SK-N-SH (cell line): ENCODE data around the gene CADM2. TPM values are rescaled to one million over a fixed set of nuclear protein-coding genes. Genes with fewer than 3 reads are reported as not detected.

Experiments used
- CTCF ChIA-PET: fragments of 300-600, 350-600 bp; formaldehyde crosslinking; extraction: SDS; loops from one replicate; lab custom pipeline; 2021; lab: Yijun Ruan, JAX
- POLR2A ChIA-PET: fragments of 350-600 bp; sonication (Branson Sonifier 250); formaldehyde crosslinking; extraction: SDS; loops from one replicate; lab custom pipeline; 2020; ENCODE audit warnings: antibody characterized with exemption, inconsistent platforms; lab: Yijun Ruan, JAX
- DNase-seq: peaks from one replicate; pipeline ENCODE4 v3.0.0; 2012
- H2AFZ ChIP-seq: fragments of 200-600 bp; sonication (generic); 2 replicates; pipeline ENCODE4 v1.8.1; 2016; ENCODE audit warnings: antibody characterized with exemption, mild to moderate bottlenecking, low read depth
- H3F3A ChIP-seq: fragments of 200-600 bp; sonication (generic); replicated peaks from 2 replicates; pipeline ENCODE3; 2016; ENCODE audit warnings: antibody characterized with exemption, mild to moderate bottlenecking; ENCODE audit not compliant: insufficient read depth
- H3K27ac ChIP-seq, 2 experiments: fragments of 200-500 bp in 1 of 2; fragments of 200-600 bp in 1 of 2; sonication (Bioruptor generic) in 1 of 2; sonication (generic), shearing (Covaris generic) in 1 of 2; 2 replicates each; pipeline versions ENCODE4 v1.5.1 to v1.6.1; 2014 to 2016; ENCODE audit warnings: low read depth in 2 of 2, inconsistent platforms in 1 of 2, low read length in 1 of 2, mild to moderate bottlenecking in 1 of 2, mixed read lengths in 1 of 2
- H3K27me3 ChIP-seq: fragments of 200-600 bp; sonication (generic), shearing (Covaris generic); 2 replicates; pipeline ENCODE4 v1.6.1; 2016; ENCODE audit warnings: mixed run types; ENCODE audit not compliant: insufficient read depth
- H3K36me3 ChIP-seq, 2 experiments: fragments of 200-500 bp in 1 of 2; fragments of 200-600 bp in 1 of 2; sonication (Bioruptor generic) in 1 of 2; sonication (generic) in 1 of 2; replicated peaks in 1 of 2; 2 replicates each; pipeline versions ENCODE3 to v1.5.1; 2014 to 2016; ENCODE audit warnings: low read length in 1 of 2, mild to moderate bottlenecking in 1 of 2; ENCODE audit not compliant: insufficient read depth in 2 of 2, control insufficient read depth in 1 of 2
- H3K4me1 ChIP-seq, 2 experiments: fragments of 200-500 bp in 1 of 2; fragments of 200-600 bp in 1 of 2; sonication (Bioruptor generic) in 1 of 2; sonication (generic), shearing (Covaris generic) in 1 of 2; 2 replicates each; pipeline versions ENCODE4 v1.5.1 to v1.6.1; 2014 to 2016; ENCODE audit warnings: low read depth in 1 of 2, low read length in 1 of 2, mixed run types in 1 of 2; ENCODE audit not compliant: insufficient read depth in 2 of 2, control insufficient read depth in 1 of 2
- H3K4me2 ChIP-seq: fragments of 200-600 bp; sonication (generic), shearing (Covaris generic); 2 replicates; pipeline ENCODE4 v1.6.1; 2017; ENCODE audit warnings: mixed run types
- H3K4me3 ChIP-seq, 2 experiments: fragments of 200-500 bp in 1 of 2; fragments of 200-600 bp in 1 of 2; sonication (Bioruptor generic) in 1 of 2; sonication (generic), shearing (Covaris generic) in 1 of 2; 2 replicates each; pipeline versions ENCODE4 v1.5.1 to v1.8.1; 2014 to 2016; ENCODE audit warnings: low read depth in 2 of 2, inconsistent platforms in 1 of 2, low read length in 1 of 2, mild to moderate bottlenecking in 1 of 2, mixed read lengths in 1 of 2, moderate library complexity in 1 of 2
- H3K79me2 ChIP-seq: fragments of 200-600 bp; sonication (generic); 2 replicates; pipeline ENCODE4 v1.8.1; 2017; ENCODE audit warnings: mild to moderate bottlenecking; ENCODE audit not compliant: insufficient read depth
- H3K9ac ChIP-seq: fragments of 200-600 bp; sonication (generic); 2 replicates; pipeline ENCODE4 v1.6.1; 2017; ENCODE audit warnings: mixed run types
- H3K9me2 ChIP-seq: fragments of 200-600 bp; sonication (generic); 2 replicates; pipeline ENCODE4 v1.6.1; 2017; ENCODE audit warnings: mixed run types
- H3K9me3 ChIP-seq: fragments of 200-600 bp; sonication (generic); 2 replicates; pipeline ENCODE4 v1.6.1; 2017; ENCODE audit warnings: mixed run types, mild to moderate bottlenecking, moderate library complexity
- H4K20me1 ChIP-seq: fragments of 200-600 bp; sonication (generic); 2 replicates; pipeline ENCODE4 v1.6.1; 2017; ENCODE audit warnings: mild to moderate bottlenecking, mixed run types; ENCODE audit not compliant: insufficient read depth
- CHD2 ChIP-seq: fragments of 150-350 bp; IDR thresholded peaks from 2 replicates; pipeline ENCODE4 v1.6.1; 2018; ENCODE audit warnings: low read length; ENCODE audit not compliant: partially characterized antibody
- EP300 ChIP-seq, 2 experiments: IDR thresholded peaks; 2 replicates each; pipeline versions ENCODE4 v1.4.0 to v1.6.1; 2012; ENCODE audit warnings: borderline replicate concordance in 1 of 2, low read depth in 1 of 2, low read length in 1 of 2
- EZH2phosphoT487 ChIP-seq: fragments of 200-600 bp; sonication (generic); IDR thresholded peaks from 2 replicates; pipeline ENCODE4 v1.6.1; 2017; ENCODE audit warnings: low read depth, mixed run types, mild to moderate bottlenecking, antibody characterized with exemption, moderate library complexity, borderline replicate concordance
- FOSL2 ChIP-seq: IDR thresholded peaks from 2 replicates; pipeline ENCODE4 v1.4.0; 2012; ENCODE audit warnings: low read depth, mild to moderate bottlenecking, moderate library complexity, borderline replicate concordance
- FOXJ3 ChIP-seq: sonication (generic); formaldehyde crosslinking; IDR thresholded peaks from 2 replicates; pipeline ENCODE4 v1.5.1; 2020; ENCODE audit warnings: mild to moderate bottlenecking, missing genetic modification reagents
- GABPA ChIP-seq: IDR thresholded peaks from 2 replicates; pipeline ENCODE4 v1.4.0; 2012; ENCODE audit warnings: low read depth, mild to moderate bottlenecking
- IRF3 ChIP-seq: fragments of 150-350 bp; IDR thresholded peaks from 2 replicates; pipeline ENCODE4 v1.6.1; 2016; ENCODE audit warnings: mild to moderate bottlenecking, low read depth, low read length
- JUND ChIP-seq: IDR thresholded peaks from 2 replicates; pipeline ENCODE4 v1.4.0; 2012
- MEF2A ChIP-seq: IDR thresholded peaks from 2 replicates; pipeline ENCODE4 v1.4.0; 2012; ENCODE audit warnings: low read depth, borderline replicate concordance
- MXI1 ChIP-seq: IDR thresholded peaks from 2 replicates; pipeline ENCODE4 v1.6.1; 2012; ENCODE audit warnings: mild to moderate bottlenecking, low read depth, low read length, improper control_type of control experiment
- NFIC ChIP-seq: IDR thresholded peaks from 2 replicates; pipeline ENCODE4 v1.4.0; 2012; ENCODE audit warnings: borderline replicate concordance
- NRF1 ChIP-seq: IDR thresholded peaks from 2 replicates; pipeline ENCODE4 v1.6.1; 2012; ENCODE audit warnings: low read depth, mild to moderate bottlenecking, low read length
- RCOR1 ChIP-seq: fragments of 150-350 bp; IDR thresholded peaks from 2 replicates; pipeline ENCODE4 v1.6.1; 2017; ENCODE audit warnings: antibody characterized with exemption, low read length
- RFX5 ChIP-seq: IDR thresholded peaks from 2 replicates; pipeline ENCODE4 v1.6.1; 2012; ENCODE audit warnings: mild to moderate bottlenecking, improper control_type of control experiment, low read length
- TCF12 ChIP-seq: IDR thresholded peaks from 2 replicates; pipeline ENCODE4 v1.4.0; 2012
- TEAD4 ChIP-seq: IDR thresholded peaks from 2 replicates; pipeline ENCODE4 v1.4.0; 2012; ENCODE audit warnings: mild to moderate bottlenecking, borderline replicate concordance; ENCODE audit not compliant: insufficient read depth
- USF1 ChIP-seq: IDR thresholded peaks from 2 replicates; pipeline ENCODE4 v1.4.0; 2012; ENCODE audit warnings: low read depth, borderline replicate concordance
- USF2 ChIP-seq: fragments of 150-350 bp; IDR thresholded peaks from 2 replicates; pipeline ENCODE4 v1.6.1; 2017; ENCODE audit warnings: antibody characterized with exemption, low read length, low read depth, borderline replicate concordance
- YY1 ChIP-seq: IDR thresholded peaks from 2 replicates; pipeline ENCODE4 v1.4.0; 2012; ENCODE audit warnings: low read depth, mild to moderate bottlenecking
- WGBS: methylation state at CpG from one replicate; pipeline ENCODE4 v1.1.6; 2017; ENCODE audit warnings: low lambda C conversion rate; 5-methylcytosine and 5-hydroxymethylcytosine counted together
- polyA plus RNA-seq, 3 experiments: library from polyadenylated mRNA; depleted of rRNA; stranded (reverse); fragments of >200 nt; gene quantifications; 2 replicates each; pipeline ENCODE4 v1.2.3, GENCODE V29; 2012
- TF ChIP-seq, protein P1 (sequence below): fragments of 200-600 bp; sonication (generic); IDR thresholded peaks from 2 replicates; pipeline ENCODE4 v1.6.1; 2017; ENCODE audit warnings: antibody characterized with exemption, mild to moderate bottlenecking, moderate library complexity
- TF ChIP-seq, protein P2 (sequence below): IDR thresholded peaks from 2 replicates; pipeline ENCODE4; 2012

CADM2 gene
- polyA plus RNA-seq, 1 of the 3 experiments (the other 2 are of a cell fraction) = 0.46 TPM

DNA sequence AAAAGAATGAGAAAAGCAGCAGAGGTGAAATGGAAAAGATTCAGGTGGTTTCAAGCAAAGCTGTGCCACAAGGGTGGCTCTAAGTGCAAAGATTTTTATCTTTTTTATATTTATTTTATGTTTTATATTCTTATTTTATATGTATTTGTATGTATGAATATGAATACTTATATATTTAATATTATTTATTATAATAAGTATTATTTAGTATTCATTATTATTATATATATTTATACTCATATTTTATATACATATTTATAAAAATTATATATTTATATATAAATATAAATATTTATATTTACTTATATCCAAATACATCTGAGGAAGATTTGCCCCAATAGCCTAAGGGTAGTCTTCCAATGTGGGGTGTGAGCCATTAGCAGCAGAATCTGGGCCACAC is 1002.0 kb downstream of the CADM2 start:
- H3K9me3 ChIP-seq = no peaks in the 10 kb centered on the region
- no peaks in the 10 kb centered on the region for H3K79me2 ChIP-seq
- no peaks in the 10 kb centered on the region for H3K9me2 ChIP-seq
- POLR2A ChIA-PET = no interaction called here
- no peak for TF ChIP-seq JUND
- TF ChIP-seq USF1 = no peak
- TF ChIP-seq USF2 = no peak
- TF ChIP-seq, protein P1, sequence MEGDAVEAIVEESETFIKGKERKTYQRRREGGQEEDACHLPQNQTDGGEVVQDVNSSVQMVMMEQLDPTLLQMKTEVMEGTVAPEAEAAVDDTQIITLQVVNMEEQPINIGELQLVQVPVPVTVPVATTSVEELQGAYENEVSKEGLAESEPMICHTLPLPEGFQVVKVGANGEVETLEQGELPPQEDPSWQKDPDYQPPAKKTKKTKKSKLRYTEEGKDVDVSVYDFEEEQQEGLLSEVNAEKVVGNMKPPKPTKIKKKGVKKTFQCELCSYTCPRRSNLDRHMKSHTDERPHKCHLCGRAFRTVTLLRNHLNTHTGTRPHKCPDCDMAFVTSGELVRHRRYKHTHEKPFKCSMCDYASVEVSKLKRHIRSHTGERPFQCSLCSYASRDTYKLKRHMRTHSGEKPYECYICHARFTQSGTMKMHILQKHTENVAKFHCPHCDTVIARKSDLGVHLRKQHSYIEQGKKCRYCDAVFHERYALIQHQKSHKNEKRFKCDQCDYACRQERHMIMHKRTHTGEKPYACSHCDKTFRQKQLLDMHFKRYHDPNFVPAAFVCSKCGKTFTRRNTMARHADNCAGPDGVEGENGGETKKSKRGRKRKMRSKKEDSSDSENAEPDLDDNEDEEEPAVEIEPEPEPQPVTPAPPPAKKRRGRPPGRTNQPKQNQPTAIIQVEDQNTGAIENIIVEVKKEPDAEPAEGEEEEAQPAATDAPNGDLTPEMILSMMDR = no peak
- TF ChIP-seq EZH2phosphoT487 = no peak
- no peak for TF ChIP-seq RCOR1
- TF ChIP-seq FOSL2 = no peak
- no peak for TF ChIP-seq RFX5
- no peak overlapping the region for H3K4me2 ChIP-seq
- no peaks in the 10 kb centered on the region for H3K4me1 ChIP-seq
- H2AFZ ChIP-seq = no peak overlapping the region
- H3K9ac ChIP-seq = no peak overlapping the region
- H4K20me1 ChIP-seq = no peaks in the 10 kb centered on the region
- CTCF ChIA-PET = no interaction called here
- no peak overlapping the region for H3K27ac ChIP-seq
- no peaks in the 10 kb centered on the region for H3K36me3 ChIP-seq
- no peaks in the 10 kb centered on the region for H3F3A ChIP-seq
- no peak overlapping the region for H3K4me3 ChIP-seq
- H3K27me3 ChIP-seq = no peaks in the 10 kb centered on the region
- no peak for DNase-seq

DNA sequence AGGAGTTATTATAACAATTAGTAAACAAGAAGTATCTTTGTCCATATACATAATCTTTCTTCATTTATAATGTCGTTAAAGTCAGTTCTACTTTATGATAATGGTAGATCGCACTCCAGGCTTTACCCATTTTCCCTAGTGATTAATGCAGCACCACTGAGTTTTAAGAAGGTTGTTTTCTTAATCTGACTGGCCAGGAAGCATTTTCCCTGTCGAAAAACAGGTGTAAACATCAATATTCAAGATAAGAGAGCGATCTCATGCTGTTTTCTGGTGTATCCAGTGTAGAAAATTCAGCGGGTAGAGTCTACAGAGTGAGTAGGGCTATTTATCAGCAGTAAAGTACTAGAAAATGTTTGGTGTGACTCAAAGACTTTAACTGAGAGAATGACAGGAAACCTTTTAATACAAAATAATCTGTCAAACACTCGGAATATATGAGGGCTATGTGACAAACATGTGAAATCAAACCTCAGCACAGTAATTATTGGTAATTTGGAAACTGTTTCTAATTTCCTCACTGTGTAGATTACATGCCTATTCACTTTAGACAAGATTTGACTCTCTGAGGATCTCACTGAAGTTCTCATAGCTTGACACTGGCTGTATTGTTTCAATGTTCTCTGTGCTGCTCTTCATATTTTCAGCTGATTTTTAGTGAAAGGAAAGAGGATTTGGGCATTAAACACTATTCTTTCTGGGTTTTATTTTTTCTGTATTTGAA is 1019.0 kb downstream of the CADM2 start:
- 14% methylated on average over 6 of the region's 6 CpGs for WGBS
- TF ChIP-seq RFX5 (no peak), IRF3 (no peak), EZH2phosphoT487 (no peak), RCOR1 (no peak), NRF1 (no peak), GABPA (no peak), TCF12 (no peak), USF2 (no peak), MEF2A (no peak), TEAD4 (no peak), NFIC (no peak), MXI1 (no peak), EP300 (IDR thresholded peaks at IDR 0.05; ENCODE audit: borderline replicate concordance in 1 of 2, low read depth in 1 of 2, low read length in 1 of 2) (no peak), YY1 (no peak), CHD2 (no peak), FOXJ3 (no peak)
- TF ChIP-seq, protein P2, sequence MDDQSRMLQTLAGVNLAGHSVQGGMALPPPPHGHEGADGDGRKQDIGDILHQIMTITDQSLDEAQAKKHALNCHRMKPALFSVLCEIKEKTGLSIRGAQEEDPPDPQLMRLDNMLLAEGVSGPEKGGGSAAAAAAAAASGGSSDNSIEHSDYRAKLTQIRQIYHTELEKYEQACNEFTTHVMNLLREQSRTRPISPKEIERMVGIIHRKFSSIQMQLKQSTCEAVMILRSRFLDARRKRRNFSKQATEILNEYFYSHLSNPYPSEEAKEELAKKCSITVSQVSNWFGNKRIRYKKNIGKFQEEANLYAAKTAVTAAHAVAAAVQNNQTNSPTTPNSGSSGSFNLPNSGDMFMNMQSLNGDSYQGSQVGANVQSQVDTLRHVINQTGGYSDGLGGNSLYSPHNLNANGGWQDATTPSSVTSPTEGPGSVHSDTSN = no peak

More for the DNA sequence above, 1019.0 kb downstream of the CADM2 start:
- Histone ChIP-seq H3K27me3 (no peaks in the 10 kb centered on the region), H3K9ac (no peak overlapping the region), H3K4me2 (no peak overlapping the region), H4K20me1 (no peaks in the 10 kb centered on the region), H2AFZ (no peak overlapping the region), H3K79me2 (no peaks in the 10 kb centered on the region), H3K36me3 (no peaks in the 10 kb centered on the region), H3K9me3 (no peaks in the 10 kb centered on the region), H3K27ac (no peak overlapping the region), H3K4me3 (no peak overlapping the region), H3F3A (no peaks in the 10 kb centered on the region), H3K9me2 (no peaks in the 10 kb centered on the region), H3K4me1 (no peaks in the 10 kb centered on the region)
- no peak for DNase-seq
- ChIA-PET CTCF (interaction anchor here (0.6 kb wide), 1 partner anchor 39 kb away, joined by 3 read pairs; no protein-coding TSS in a partner anchor), POLR2A (no interaction called here)
